WTC11 (cell line): Measurements from ENCODE around the gene PCDH9. TPM values are rescaled to one million over a fixed set of nuclear protein-coding genes. Genes with fewer than 3 reads are reported as not detected.

Source experiments
- ATAC-seq: fragments of 200-7000 bp; cut with Tn5 transposase; 2 replicates; pipeline ENCODE4 v1.10.0; 2021; ENCODE audit warnings: mild to moderate bottlenecking, moderate library complexity
- CTCF ChIA-PET: fragments of 300-600 bp; sonication (Branson Sonifier 250); formaldehyde crosslinking; loops from one replicate; lab custom pipeline; 2021; ENCODE audit warnings: antibody characterized with exemption; lab: Charles Lee
- POLR2A ChIA-PET: fragments of 350-600 bp; sonication (Branson Sonifier 250); formaldehyde crosslinking; loops from one replicate; lab custom pipeline; 2021; ENCODE audit warnings: antibody characterized with exemption; lab: Charles Lee
- DNase-seq: peaks from one replicate; pipeline ENCODE4 v3.0.0; 2021; ENCODE audit warnings: low spot score
- H3K27ac Mint-ChIP-seq: 2 replicates; pipeline ENCODE4 v1.8.0; 2021; ENCODE audit warnings: mixed read lengths
- H3K27me3 Mint-ChIP-seq: 2 replicates; pipeline ENCODE4 v1.8.0; 2021; ENCODE audit warnings: low read depth, mild to moderate bottlenecking, moderate library complexity, mixed read lengths
- H3K36me3 Mint-ChIP-seq: 2 replicates; pipeline ENCODE4 v1.8.0; 2021; ENCODE audit warnings: mixed read lengths
- H3K4me1 Mint-ChIP-seq: 2 replicates; pipeline ENCODE4 v1.8.0; 2022; ENCODE audit warnings: mixed read lengths
- H3K4me3 Mint-ChIP-seq: 2 replicates; pipeline ENCODE4 v1.8.0; 2021; ENCODE audit warnings: mild to moderate bottlenecking, moderate library complexity, mixed read lengths
- H3K9me3 Mint-ChIP-seq: 2 replicates; pipeline ENCODE4 v1.8.0; 2021; ENCODE audit warnings: mixed read lengths
- ATF1 ChIP-seq: sonication (generic); formaldehyde crosslinking; IDR thresholded peaks from 2 replicates; pipeline ENCODE4 v1.8.1; 2023; ENCODE audit warnings: mild to moderate bottlenecking, moderate library complexity, missing genetic modification reagents
- ATF2 ChIP-seq: sonication (generic); formaldehyde crosslinking; IDR thresholded peaks from 2 replicates; pipeline ENCODE4 v1.8.1; 2022; ENCODE audit warnings: low read depth, missing genetic modification reagents, borderline replicate concordance
- CDX4 ChIP-seq: fragments of 250-450 bp; sonication (Bioruptor Pico); IDR thresholded peaks from 2 replicates; pipeline ENCODE4 v1.9.0; 2021; ENCODE audit warnings: moderate library complexity, mild to moderate bottlenecking, inconsistent platforms, borderline replicate concordance
- CREB1 ChIP-seq: sonication (generic); formaldehyde crosslinking; IDR thresholded peaks from 2 replicates; pipeline ENCODE4 v1.8.0; 2023; ENCODE audit warnings: mild to moderate bottlenecking, missing genetic modification reagents
- E2F5 ChIP-seq: sonication (generic); formaldehyde crosslinking; IDR thresholded peaks from 2 replicates; pipeline ENCODE4 v1.8.1; 2022; ENCODE audit warnings: mild to moderate bottlenecking, moderate library complexity, missing genetic modification reagents
- ELF4 ChIP-seq: sonication (generic); formaldehyde crosslinking; IDR thresholded peaks from 2 replicates; pipeline ENCODE4 v1.8.1; 2022; ENCODE audit warnings: low read depth, mild to moderate bottlenecking, moderate library complexity, missing genetic modification reagents
- EMX1 ChIP-seq: fragments of 250-450 bp; sonication (Bioruptor Pico); IDR thresholded peaks from 2 replicates; pipeline ENCODE4 v1.8.0; 2021; ENCODE audit warnings: mild to moderate bottlenecking
- FOXK1 ChIP-seq: sonication (generic); formaldehyde crosslinking; IDR thresholded peaks from 2 replicates; pipeline ENCODE4 v1.8.0; 2022; ENCODE audit warnings: mild to moderate bottlenecking, moderate library complexity, missing genetic modification reagents
- GRHL2 ChIP-seq: fragments of 250-450 bp; sonication (Bioruptor Pico); IDR thresholded peaks from 2 replicates; pipeline ENCODE4 v1.8.0; 2022; ENCODE audit warnings: mild to moderate bottlenecking, moderate library complexity; ENCODE audit not compliant: insufficient replicate concordance, severe bottlenecking
- GTF2I ChIP-seq: fragments of 250-450 bp; sonication (Bioruptor Pico); conservative IDR thresholded peaks from 2 replicates; pipeline ENCODE4 v1.4.0; 2021; ENCODE audit warnings: mild to moderate bottlenecking
- NFATC4 ChIP-seq: fragments of 250-450 bp; sonication (Bioruptor Pico); IDR thresholded peaks from 2 replicates; pipeline ENCODE4 v1.9.0; 2021; ENCODE audit warnings: mild to moderate bottlenecking
- NR1H2 ChIP-seq: sonication (generic); formaldehyde crosslinking; IDR thresholded peaks from 2 replicates; pipeline ENCODE4 v1.9.0; 2021; ENCODE audit warnings: mild to moderate bottlenecking, moderate library complexity, missing genetic modification reagents
- NR3C1 ChIP-seq: sonication (generic); formaldehyde crosslinking; conservative IDR thresholded peaks from 2 replicates; pipeline ENCODE4 v1.8.1; 2023; ENCODE audit warnings: low read depth, mild to moderate bottlenecking, missing genetic modification reagents
- PREB ChIP-seq: sonication (generic); formaldehyde crosslinking; IDR thresholded peaks from 2 replicates; pipeline ENCODE4 v1.8.1; 2022; ENCODE audit warnings: mild to moderate bottlenecking, missing genetic modification reagents, moderate library complexity, borderline replicate concordance
- SMAD3 ChIP-seq: sonication (generic); formaldehyde crosslinking; IDR thresholded peaks from 2 replicates; pipeline ENCODE4 v1.8.0; 2022; ENCODE audit warnings: missing genetic modification reagents, mild to moderate bottlenecking, borderline replicate concordance
- SOX15 ChIP-seq: fragments of 250-450 bp; sonication (Bioruptor Pico); IDR thresholded peaks from 2 replicates; pipeline ENCODE4 v1.9.0; 2021; ENCODE audit warnings: mild to moderate bottlenecking
- SP1 ChIP-seq: sonication (generic); formaldehyde crosslinking; conservative IDR thresholded peaks from 2 replicates; pipeline ENCODE4 v1.8.1; 2022; ENCODE audit warnings: missing genetic modification reagents
- STAT6 ChIP-seq: sonication (generic); formaldehyde crosslinking; conservative IDR thresholded peaks from 2 replicates; pipeline ENCODE4 v1.8.1; 2023; ENCODE audit warnings: mild to moderate bottlenecking, low read depth, missing genetic modification reagents, moderate library complexity
- ZMAT4 ChIP-seq: fragments of 250-450 bp; sonication (Bioruptor Pico); IDR thresholded peaks from 2 replicates; pipeline ENCODE4 v1.9.0; 2021; ENCODE audit warnings: mild to moderate bottlenecking
- ZNF263 ChIP-seq: sonication (generic); formaldehyde crosslinking; IDR thresholded peaks from 2 replicates; pipeline ENCODE4 v1.8.1; 2022; ENCODE audit warnings: low read depth, mild to moderate bottlenecking, moderate library complexity, missing genetic modification reagents
- ZSCAN18 ChIP-seq: fragments of 250-450 bp; sonication (Bioruptor Pico); IDR thresholded peaks from 2 replicates; pipeline ENCODE4 v2.1.2; 2022; ENCODE audit warnings: mild to moderate bottlenecking, moderate library complexity
- total RNA-seq: library from RNA; stranded (reverse); gene quantifications from 3 replicates; pipeline ENCODE4 v1.2.3, GENCODE V29; 2021

Gene PCDH9
- total RNA-seq, 1 experiment from 2014 or later = 0.48 TPM

GRCh38 chr13:66759919-66760318, 470.2 kb downstream of the PCDH9 start (continued):
- TF ChIP-seq ATF2 (CRISPR knock-in tag) (no peak), GTF2I (no peak), ATF1 (no peak), ELF4 (no peak), PREB (CRISPR knock-in tag) (no peak)

- no peak for DNase-seq
- POLR2A ChIA-PET = no interaction called here
- H3K4me1 Mint-ChIP-seq = no peaks in the 10 kb centered on the region
- peaks cover 8% of the 10 kb centered on the region for H3K9me3 Mint-ChIP-seq
- TF ChIP-seq SMAD3 (CRISPR knock-in tag) = no peak
- no peak for TF ChIP-seq ZMAT4 (CRISPR knock-in tag)
- no peak for TF ChIP-seq ZNF263 (CRISPR knock-in tag)
- TF ChIP-seq NFATC4 (CRISPR knock-in tag) = no peak
- TF ChIP-seq E2F5 (CRISPR knock-in tag) = no peak
- TF ChIP-seq, all 79 proteins: peak for 0
- H3K4me3 Mint-ChIP-seq = no peak overlapping the region
- CTCF ChIA-PET = no interaction called here
- no peak overlapping the region for H3K27ac Mint-ChIP-seq
- H3K27me3 Mint-ChIP-seq = no peaks in the 10 kb centered on the region
- no peak for ATAC-seq
- H3K36me3 Mint-ChIP-seq = no peaks in the 10 kb centered on the region
Measured at GRCh38 chr13:66751691-66752090, 478.4 kb downstream of the PCDH9 start.

- Mint-ChIP-seq H3K4me3 (no peak overlapping the region), H3K4me1 (no peaks in the 10 kb centered on the region), H3K27me3 (no peaks in the 10 kb centered on the region), H3K9me3 (peaks cover 8% of the 10 kb centered on the region), H3K36me3 (no peaks in the 10 kb centered on the region), H3K27ac (no peak overlapping the region)
- ChIA-PET POLR2A (no interaction called here), CTCF (no interaction called here)
- no peak for ATAC-seq
- TF ChIP-seq SOX15 (CRISPR knock-in tag) = no peak
- no peak for TF ChIP-seq EMX1
- no peak for TF ChIP-seq GRHL2 (CRISPR knock-in tag)
- no peak for DNase-seq
Measured at GRCh38 chr13:66748712-66749111, 481.4 kb downstream of the PCDH9 start.

- Mint-ChIP-seq H3K27me3 (no peaks in the 10 kb centered on the region), H3K27ac (no peak overlapping the region), H3K4me1 (no peaks in the 10 kb centered on the region), H3K36me3 (no peaks in the 10 kb centered on the region), H3K4me3 (no peak overlapping the region), H3K9me3 (peaks cover 8% of the 10 kb centered on the region)
- POLR2A ChIA-PET = interaction anchor here (0.6 kb wide), 1 partner anchor 42 kb away, joined by 3 read pairs; no protein-coding TSS in a partner anchor
- ATAC-seq (no peak), DNase-seq (no peak)
- CTCF ChIA-PET = no interaction called here
- TF ChIP-seq STAT6 = no peak
- no peak for TF ChIP-seq CREB1 (CRISPR knock-in tag)
- no peak for TF ChIP-seq NR1H2 (CRISPR knock-in tag)
- TF ChIP-seq SP1 = no peak
- TF ChIP-seq ZSCAN18 = no peak
- TF ChIP-seq CDX4 (CRISPR knock-in tag) = no peak
- no peak for TF ChIP-seq FOXK1
- TF ChIP-seq NR3C1 = no peak
Measured at GRCh38 chr13:66745307-66745706, 484.8 kb downstream of the PCDH9 start.
